ENCODE measurements around the gene IL4I1.

IL4I1 gene

DNA sequence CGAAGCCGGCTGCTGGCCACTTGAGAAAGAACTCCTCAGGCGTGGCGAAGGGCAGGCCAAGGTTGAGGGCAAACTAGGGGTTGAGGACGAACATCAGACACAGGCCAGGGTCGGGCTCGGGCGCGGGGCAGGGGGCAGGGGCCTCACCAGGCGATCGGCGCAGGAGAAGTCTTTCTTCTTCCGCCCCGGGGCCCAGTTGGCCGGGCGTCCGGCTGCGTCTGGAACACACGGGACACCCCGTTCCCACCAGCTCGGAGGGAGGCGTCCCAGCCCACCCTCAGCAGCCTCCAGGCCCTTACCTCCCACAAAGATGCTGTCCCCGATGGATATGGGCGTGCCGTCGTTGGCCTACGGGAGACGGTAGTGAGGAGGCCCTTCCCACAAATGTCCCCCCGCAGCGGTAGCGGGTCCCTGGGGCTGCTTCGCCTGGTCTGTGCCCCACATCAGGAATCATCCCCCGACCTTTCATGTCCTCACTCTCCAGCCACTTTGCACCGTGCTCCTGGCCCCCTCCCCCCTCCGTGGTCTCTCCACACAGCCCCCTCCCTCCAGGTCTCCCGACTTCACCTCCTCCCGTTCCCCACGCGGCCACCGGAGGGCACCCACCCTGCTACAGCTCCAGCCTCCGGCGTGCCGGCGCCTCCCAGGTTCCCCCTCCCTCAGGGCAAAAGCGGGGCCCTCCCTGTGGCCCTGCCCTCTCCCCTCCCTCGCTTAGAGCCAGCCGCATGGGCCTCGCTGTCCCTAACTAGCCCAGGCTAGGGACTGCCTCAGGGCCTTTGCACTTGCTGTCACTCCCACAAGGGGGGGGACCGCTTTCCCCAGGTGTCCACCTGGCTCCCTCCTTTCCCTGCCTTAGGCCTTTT lies 34.1 kb downstream of the IL4I1 start:
- no peak for DNase-seq

DNA sequence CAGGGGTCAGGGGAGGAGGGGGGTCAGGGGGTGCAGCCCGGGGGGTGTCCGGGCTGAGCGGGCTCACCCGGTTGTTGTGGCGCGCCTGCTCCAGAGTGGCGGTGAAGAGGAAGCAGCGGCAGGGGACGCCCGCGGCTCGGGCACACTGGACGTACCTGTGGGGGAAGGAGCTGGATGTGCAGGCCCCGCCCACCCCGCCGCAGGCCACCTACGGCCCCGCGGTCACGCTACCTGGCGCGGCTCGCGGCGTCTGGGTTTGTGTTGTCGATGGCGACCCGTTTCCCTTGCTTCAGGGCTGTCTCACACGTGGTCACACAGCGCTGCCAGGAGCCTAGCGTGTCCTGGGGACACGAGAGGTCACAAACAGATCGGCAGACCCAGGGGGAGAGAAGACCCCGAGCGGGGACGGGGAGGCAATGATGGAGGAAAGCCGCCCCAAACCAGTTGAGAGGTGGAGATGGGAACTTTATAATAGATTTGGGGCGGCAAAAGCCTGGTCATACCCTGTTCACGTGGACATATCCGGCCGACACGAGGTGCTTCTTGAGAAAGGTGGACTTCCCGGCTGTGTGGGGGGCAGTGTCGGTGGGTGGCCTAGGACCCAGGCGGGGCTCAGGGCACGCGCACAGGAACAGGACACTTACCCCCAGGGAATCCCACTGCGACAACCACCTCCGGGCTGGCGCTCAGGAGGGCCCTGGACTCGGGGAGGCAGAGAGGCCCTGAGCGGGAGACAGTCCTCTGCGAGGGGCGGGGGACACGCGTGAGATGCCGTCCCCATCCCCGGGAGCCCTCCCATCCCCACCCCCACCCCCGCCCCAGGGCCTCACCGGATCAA lies 34.9 kb downstream of the IL4I1 start:
- DNase-seq = no peak

DNA sequence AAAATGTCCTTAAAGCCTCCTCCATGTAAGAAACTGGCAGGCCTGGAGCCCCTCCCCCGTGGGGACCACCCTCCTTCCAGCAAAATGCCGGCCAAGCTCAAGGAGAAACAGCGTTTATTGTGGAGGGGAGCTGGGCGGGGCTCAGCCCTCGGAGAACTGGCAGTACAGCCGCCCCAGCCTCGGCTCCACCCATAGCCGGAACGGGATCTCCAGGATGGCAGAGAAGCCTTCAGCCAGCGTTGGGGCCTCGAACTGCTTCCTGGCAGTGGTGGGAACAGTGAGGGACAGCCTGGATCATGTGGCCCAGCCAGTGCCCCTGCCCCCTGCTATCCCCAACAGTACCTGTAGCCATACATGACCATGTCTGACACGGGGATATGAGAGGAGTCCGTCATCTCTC lies 35.6 kb downstream of the IL4I1 start:
- DNase-seq = no peak

DNA sequence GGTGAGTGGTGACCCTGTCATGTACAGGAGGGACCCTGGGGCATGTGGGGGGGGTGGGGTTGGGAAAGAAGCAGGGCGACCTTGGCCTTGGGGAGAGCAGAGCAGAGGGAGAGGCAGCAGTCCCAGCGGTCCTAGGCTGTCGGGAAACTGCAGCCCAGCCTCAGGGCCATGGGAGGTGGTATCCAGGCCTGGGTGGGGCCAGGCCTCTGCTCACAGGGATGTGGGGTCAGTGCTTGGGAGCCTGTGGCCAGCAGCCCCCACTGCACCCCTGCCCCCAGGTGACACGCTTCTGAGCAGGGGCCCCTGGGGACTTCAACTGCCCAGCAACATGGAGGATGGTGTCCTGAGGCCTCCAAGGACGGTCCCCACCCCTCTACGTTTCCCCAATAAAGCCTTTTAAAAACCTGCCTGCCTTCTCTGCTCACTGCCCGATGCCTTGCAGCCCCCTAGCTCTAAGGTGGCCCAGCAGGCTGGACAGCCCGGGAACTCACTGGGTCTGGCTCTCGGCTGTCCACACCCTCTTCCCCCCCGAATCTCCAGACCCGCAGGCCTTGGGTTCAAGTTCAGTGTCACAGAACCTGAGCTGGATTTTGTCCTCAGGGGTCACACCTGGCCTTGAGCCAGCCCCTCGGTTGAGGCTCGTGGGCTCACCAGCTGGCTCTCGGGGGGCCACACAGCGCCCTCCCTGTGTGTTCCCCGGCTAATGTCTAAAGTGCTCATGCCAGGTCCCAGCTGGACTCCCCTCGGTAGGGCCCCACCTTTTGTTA lies 36.2 kb downstream of the IL4I1 start:
- no peak for DNase-seq

DNA sequence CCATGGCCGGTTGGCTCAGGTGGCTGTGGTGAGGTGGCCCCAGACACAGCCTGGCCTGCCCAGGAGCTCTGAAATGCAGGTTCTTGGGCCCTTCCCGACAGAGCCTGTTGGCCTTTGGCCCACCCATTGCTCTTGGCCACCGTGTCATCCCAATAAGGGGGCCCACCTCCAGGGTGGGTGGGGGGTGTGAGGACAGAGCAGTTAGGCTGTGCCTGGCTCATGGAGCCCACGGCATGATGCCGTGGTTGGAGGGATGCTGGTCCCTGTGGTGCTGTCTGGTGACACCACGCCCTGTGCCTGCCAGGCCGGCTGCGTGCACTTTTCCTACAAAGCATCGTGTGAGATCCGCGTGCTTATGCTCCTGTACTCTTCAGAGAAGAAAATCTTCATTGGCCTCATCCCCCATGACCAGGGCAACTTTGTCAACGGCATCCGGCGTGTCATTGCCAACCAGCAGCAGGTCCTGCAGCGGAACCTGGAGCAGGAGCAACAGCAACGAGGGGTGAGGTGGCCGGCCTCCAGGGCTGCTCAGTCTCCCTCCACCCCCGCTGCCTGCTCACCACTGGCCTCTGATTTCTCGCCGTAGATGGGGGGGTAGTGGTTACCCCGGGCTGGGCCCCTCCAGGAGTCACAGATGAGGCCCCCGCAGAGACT lies 36.9 kb downstream of the IL4I1 start:
- DNase-seq = no peak

DNA sequence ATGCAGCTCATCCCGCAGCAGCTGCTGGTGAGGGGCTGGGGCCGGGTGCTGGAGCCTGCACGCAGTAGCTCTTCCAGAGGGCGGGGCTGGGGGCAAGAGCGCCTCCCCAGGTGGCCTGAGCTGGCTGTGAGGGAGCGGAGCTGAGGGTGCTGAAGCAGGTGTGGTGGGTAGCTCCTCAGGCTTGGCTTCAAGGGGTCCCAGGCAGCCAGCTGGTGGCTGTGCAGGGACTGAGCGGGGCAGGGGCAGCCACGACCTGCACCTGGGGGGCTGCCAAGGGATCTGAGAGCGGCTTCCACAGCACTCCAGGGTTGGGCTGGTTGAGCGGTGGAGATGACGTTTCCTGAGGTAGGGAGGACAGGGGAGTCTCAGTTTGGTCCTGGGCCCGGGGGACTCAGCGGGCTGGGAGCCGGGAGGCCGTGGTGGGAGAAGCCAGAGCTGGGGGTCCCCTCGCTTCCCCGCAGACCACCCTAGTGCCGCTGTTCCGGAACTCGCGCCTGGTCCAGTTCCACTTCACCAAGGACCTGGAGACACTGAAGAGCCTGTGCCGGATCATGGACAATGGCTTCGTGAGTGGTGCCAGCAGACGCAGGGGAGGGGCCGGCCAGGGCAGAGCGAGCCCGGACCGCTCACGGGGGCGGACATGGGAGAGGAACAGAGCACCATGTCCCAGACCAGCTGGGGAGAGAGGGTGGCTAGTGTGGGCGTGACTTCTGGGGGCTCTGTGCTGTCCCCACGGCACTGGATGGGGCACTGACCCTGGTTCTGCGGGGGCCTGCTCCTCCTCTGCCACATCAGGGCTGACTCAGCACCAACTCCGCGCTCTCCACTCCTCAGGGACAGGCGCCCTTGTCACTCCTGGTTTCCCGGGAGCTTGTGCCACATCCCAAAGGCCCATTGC lies 38.4 kb downstream of the IL4I1 start:
- no peak for DNase-seq

DNA sequence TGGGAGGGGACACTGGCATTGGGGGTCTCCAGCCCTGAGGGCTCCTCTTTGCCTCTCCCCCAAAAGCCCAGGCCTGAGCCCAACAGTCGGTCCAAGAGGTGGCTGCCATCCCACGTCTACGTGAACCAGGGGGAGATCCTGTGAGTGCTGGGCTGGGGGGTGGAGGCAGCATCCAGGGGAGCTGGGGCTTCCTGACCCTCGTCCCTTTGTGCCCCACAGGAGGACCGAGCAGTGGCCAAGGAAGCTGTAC lies 38.9 kb downstream of the IL4I1 start:
- DNase-seq = no peak

DNA sequence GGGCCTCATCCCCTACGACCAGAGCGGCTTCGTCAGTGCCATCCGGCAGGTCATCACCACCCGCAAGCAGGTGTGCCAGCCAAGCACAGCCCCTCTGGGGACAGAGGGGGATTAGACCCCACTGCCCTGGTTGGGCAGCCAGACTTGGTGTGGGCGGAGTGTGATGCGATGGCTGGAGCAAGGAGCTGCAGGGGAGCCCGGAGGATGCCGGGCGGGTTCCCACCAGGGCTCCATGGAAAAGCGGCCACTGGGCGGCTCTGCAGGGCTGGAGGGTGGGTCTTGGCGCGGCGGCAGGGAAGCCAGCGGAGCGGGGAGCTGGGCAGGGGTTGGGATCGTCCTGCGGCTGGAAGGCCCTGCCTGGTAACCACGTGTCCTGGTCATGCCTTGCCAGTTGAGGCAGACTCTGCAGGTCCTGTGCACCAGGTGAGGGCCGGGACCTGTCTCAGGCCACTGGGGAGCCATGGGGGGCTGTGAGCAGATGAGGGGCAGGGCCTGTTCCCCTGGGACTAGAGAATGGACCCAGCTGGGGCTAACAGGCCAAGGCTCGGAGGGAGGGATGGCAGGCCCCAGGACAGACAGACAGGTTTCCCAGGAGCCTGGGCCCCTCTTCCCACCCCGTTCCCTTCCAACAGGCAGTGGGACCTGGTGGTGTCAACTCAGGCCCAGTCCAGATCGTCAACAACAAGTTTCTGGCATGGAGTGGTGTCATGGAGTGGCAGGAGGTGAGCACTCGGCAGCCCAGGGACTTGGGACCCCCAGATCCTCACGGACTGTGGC lies 39.4 kb downstream of the IL4I1 start:
- no peak for DNase-seq

DNA sequence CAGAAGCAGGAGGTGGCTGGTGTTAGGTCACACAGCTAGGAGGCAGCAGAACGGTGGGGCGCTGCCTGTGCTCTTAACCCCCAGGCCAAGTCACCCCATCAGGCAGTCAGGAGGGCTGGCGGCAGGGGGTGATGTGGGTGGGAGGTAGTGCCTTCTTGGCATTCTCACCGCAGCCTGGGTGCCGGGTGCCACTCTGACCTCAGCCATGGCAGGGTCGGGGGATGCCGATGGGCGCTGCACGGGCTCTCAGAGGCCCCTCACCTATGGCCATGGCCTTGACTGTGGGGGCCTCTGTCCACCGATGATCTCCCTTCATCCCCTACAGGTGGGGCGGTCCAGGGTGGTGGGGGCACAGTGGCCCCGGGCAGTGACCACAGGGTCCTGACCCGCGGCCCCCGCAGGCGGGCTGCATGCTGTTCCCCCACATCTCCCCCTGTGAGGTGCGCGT lies 40.1 kb downstream of the IL4I1 start:
- DNase-seq = no peak

DNA sequence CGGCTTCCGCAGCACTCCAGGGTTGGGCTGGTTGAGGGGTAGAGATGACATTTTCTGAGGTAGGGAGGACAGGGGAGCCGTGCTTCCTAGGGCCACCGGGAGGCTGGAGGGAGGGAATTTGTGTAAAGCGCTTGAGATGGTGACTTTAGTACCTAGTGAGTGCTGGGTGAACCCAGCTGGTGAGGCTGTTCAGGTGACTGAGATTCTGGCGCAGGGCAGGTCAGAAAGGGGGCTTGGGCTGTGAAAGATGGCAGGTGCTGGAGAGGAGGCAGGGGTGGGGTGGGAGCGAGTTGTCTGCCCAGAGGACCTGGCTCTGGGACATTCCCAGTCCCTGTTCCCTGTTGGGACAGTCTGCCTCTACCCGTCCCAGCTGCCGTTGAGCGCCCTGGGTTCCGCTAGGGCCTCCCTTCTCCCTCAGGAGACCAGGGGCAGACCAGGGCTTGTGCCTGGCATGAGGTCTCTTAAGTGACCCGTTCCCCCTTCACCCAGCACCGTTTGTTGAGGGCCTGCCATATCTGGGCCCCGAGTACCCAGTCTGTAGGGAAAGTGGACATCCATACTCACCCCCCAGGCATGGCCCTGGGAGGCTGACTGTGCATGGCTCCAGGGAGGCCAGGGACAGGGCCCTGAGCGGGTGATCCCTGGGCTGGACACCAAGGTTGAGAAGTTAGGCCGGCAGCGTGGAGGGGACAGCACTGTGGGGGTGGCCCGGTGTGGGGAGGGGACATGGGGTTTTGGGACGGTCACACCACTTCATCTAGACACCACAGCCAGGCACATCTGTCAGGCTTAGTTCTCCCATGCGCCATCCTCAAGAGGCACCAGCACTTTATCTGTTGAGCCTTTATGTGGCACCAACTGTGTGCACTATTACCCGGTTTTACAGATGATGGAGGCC lies 40.8 kb downstream of the IL4I1 start:
- no peak for DNase-seq

DNA sequence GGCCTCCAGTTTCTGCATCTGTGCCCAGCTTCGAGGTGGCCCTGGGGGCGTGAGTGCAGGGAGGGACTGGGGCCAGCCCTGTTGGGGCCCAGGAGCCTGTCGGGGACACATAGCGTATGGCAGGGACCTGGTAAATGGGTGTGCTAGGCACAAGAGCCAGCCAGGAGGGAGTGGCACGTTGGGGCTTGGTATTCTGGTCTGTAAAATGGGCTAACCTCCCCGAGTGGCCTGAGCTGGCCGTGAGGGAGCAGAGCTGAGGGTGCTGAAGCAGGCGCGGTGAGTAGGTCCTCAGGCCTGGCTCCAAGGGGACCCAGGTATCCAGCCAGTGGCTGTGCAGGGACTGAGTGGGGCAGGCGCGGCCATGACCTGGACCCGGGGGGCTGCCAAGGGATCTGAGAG lies 41.4 kb downstream of the IL4I1 start:
- DNase-seq = no peak

DNA sequence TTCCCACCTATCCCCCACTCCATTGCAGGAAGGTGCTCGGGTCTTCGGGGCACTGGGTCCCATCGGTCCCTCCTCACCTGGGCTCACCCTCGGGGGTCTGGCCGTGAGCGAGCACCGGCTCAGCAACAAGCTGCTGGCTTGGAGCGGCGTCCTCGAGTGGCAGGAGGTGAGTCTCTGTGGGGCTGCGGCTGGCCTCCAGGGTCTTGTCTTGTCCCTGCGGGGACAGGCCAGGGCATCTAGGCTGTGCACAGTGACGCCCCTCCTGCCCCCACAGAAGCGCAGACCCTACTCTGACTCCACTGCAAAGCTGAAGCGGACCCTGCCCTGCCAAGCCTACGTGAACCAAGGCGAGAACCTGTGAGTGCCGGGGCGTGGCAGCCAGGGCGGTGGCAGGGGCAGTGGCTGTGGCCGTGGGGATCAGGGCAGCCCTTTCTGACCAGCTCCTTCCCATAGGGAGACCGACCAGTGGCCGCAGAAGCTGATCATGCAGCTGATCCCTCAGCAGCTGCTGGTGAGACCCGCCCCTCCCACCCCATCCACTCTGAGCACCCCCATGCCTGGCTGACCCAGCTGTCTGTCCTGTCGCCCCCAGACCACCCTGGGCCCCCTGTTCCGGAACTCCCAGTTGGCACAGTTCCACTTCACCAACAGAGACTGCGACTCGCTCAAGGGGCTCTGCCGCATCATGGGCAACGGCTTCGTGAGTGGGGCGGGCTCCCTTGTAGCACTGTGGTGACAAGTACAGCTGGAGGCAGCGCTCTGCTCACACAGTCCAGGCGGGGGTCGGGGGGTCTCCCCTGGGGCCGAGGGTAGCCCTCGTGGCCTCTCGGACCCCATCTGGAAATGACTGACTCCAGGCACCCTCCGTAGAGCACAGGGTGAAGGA lies 42.1 kb downstream of the IL4I1 start:
- DNase-seq = no peak

DNA sequence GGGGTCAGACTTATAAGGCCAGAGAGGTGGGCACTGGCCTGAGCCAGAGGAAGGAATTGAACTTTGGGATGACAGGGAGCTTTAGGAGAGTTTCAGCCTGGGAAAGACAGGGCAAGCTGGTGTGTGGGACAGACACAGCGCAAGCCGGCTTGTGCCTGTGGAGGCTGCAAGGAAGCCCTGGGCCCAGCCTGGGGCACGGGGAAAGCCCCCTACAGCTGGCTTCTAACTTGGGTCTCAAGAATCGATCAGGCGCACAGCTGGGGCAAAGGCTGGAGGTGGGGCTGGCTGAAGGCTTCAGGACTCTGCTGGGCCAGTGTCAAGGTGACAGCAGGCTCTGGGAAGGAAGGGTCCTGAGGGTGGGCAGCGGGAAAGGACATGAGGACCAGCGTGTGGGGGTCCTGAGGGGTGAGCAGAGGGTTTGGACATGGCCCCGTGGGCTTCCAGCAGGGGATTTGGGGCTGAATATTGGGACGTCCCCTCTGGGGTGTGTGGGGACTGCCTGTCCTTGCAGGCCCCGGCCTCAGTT lies 42.8 kb downstream of the IL4I1 start:
- no peak for DNase-seq

DNA sequence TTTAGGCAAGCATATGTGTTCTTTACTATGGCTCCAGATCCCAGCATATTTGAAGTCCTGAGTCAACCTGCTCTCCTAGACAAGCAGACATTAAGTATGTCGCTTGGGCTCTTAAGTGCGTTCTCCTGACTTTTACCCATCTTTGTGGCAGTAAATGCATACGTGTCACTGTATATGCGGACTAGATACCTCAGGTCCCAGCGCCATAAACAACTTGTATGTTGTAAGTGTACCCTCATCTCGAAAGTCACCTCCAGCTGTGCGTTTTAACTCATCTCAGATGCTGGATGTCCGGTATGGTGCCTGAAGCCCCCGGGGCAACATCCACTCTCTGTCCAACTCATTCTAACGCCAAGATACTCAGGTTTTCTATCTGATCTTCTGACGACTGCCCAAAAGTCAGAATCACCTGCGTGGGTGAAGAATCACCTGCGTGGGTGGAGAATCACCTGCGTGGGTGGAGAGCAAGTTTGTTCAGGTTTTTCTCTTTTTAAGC lies 44.0 kb downstream of the IL4I1 start:
- no peak for DNase-seq

DNA sequence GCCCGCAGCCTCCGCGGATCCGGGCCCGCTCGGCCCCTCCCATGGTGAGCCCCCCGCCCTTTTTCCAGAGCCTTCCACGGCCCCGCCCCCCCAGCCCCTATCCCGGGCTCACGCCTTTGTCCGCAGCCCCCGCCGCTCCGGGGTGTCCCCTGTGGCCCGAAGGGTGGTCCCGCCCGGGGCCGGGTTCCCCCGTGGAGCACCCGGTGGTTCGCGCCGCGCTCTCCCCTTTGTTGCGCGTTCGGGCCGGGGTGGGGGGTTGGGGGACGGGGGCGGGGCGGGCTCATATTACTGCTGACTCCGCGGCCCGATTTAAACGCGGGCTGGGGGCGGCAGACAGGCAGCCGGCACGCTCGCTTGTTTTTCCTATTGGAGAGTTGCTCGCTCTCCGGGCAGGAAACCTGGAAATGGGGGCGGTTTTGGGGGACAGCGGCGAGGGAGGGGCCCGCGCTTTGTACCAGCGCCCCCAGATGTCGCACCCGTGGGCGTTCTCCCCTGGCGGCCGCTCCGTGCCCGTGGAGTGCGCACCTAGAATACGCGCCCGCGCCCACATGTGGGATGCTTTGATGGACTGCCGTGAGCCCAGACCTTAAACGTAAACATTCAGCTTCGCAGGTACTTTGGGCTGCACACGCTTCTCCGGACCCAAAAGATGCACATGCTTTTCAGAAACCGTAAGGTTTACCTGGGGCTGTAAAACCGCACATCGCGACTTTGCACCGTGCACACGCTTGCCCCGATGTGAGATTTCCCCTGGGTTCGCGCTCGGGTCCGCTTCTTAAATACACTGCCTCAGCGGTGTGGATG lies 45.0 kb downstream of the IL4I1 start:
- DNase-seq = peak; percentile 73

DNA sequence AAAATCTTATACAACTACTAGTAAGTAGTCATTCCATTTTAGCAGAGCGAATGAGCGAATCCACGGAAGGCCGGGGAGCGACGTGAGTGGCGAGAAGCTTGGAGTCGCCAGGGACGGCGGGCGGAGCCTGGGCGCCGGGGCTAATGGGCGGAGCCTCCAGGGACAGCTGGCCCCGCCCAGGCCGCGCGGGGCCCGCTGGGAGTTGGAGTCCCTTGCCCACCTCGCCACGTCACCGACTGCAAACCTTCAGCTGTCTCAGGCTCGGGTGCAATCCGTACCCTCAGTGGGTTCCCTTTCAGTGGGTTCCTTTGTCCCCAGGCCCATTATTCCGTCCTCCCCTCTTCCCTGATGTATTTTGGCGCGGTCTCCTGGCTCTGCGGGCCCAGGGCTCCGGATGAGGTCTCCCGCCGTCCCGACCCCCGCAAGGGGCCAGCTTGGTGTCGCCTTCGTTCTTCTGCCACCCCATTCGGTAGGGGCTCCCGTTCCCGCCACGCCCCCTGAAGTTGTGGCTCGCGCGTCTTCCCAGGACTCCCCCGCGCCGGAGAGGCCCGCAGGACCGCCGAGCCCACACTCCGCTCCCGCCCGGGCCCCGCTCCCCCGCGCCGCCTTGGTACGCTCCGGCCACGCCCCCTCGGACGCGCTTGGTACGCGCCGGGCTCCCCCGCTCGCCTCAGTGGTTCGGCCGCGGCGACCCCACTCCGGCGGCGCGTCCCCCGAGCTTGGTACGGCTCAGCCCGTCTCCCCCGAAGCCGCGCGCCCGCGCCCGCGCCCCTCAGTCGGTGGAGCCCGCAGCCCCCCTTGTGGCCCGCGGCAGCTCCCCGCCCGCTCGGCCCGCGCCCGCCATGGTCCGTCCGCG lies 46.0 kb downstream of the IL4I1 start, which contains the start of gene PTOV1:
TSS of gene PTOV1 (plus strand) at position 673 of the 856 bp plus-strand sequence.
- peak; percentile 95 for DNase-seq

DNA sequence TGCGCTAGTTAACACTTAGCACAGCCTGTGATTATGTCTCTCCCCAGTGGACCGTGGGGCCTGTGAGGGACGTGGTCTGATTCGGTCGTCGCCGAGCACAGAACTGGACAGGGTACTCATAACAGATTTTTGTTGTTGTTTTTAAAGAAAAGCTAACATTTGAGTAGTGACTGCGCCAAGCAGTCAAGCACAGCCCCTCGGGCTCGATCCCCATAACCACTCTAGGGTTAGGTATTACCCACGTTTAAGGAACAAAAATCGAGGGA lies 46.5 kb downstream of the IL4I1 start:
- no peak for DNase-seq

Measured in activated effector memory CD4-positive, alpha-beta T cell treated with anti-CD3 and anti-CD28 coated beads, Interleukin-2, amount 50 U/mL, for 16 hours (primary cell).